HG03064 (cell line): ENCODE data around the gene GBP6.
"Not testable (repeated sequence)": the region's sequence is repeated elsewhere in the genome, so short reads cannot be mapped to it uniquely, and the experiment has no call there.

ENCODE experiments used
- ATAC-seq: cut with Tn5 transposase; IDR thresholded peaks from one replicate; pipeline ENCODE4 v1.9.1; 2021; ENCODE audit warnings: low read depth; ENCODE audit not compliant: unreplicated experiment

The GBP6 gene

GRCh38 chr1:89363638-89364536 is at the start of gene GBP6:
Gene GBP6 (plus strand): TSS chr1:89364059. CDS start chr1:89368552, 4,493 bp downstream.
- ATAC-seq: no peak

- no peak for ATAC-seq
Measured at GRCh38 chr1:89322402-89322801, 41.5 kb upstream of the GBP6 start.

- ATAC-seq: no peak
Measured at GRCh38 chr1:89331890-89332289, 32.0 kb upstream of the GBP6 start.

- no peak for ATAC-seq
Measured at GRCh38 chr1:89332461-89332860, 31.4 kb upstream of the GBP6 start.

GRCh38 chr1:89335486-89335885 is 28.4 kb upstream of the GBP6 start:
- ATAC-seq: no peak

- no peak for ATAC-seq
Measured at GRCh38 chr1:89337903-89338302, 26.0 kb upstream of the GBP6 start.

GRCh38 chr1:89339039-89339438 is 24.8 kb upstream of the GBP6 start:
- no peak for ATAC-seq

- ATAC-seq: not testable (repeated sequence)
Measured at GRCh38 chr1:89345479-89345878, 18.4 kb upstream of the GBP6 start.

GRCh38 chr1:89347296-89347695 is 16.6 kb upstream of the GBP6 start:
- ATAC-seq: no peak

GRCh38 chr1:89350298-89350697 is 13.6 kb upstream of the GBP6 start:
- ATAC-seq: no peak

- no peak for ATAC-seq
Measured at GRCh38 chr1:89351597-89352311, 12.1 kb upstream of the GBP6 start.

- no peak for ATAC-seq
Measured at GRCh38 chr1:89352421-89352820, 11.4 kb upstream of the GBP6 start.

GRCh38 chr1:89354205-89354604 is 9.7 kb upstream of the GBP6 start:
- ATAC-seq: no peak

- ATAC-seq: no peak
Measured at GRCh38 chr1:89355056-89355455, 8.8 kb upstream of the GBP6 start.

GRCh38 chr1:89356658-89357400 is 7.0 kb upstream of the GBP6 start:
- ATAC-seq: no peak

GRCh38 chr1:89358287-89358893 is 5.5 kb upstream of the GBP6 start:
- no peak for ATAC-seq

- no peak for ATAC-seq
Measured at GRCh38 chr1:89360716-89361115, 3.1 kb upstream of the GBP6 start.

GRCh38 chr1:89361681-89362080 is 2.2 kb upstream of the GBP6 start:
- ATAC-seq: no peak

- ATAC-seq: peak; percentile 79
Measured at GRCh38 chr1:89363196-89363595, 663 bp upstream of the GBP6 start.

- no peak for ATAC-seq
Measured at GRCh38 chr1:89364954-89365550, 1.2 kb downstream of the GBP6 start.
